ENCODE data around the gene DDX20.
"Not testable (repeated sequence)": the region's sequence is repeated elsewhere in the genome, so short reads cannot be mapped to it uniquely, and the experiment has no call there.

The DDX20 gene

GRCh38 chr1:111789666-111790316, 34.1 kb downstream of the DDX20 start:
- DNase-seq (ENCODE audit: low spot score) (no peak), FAIRE-seq (no peak)

GRCh38 chr1:111791776-111792175, 36.1 kb downstream of the DDX20 start:
- no peak for DNase-seq (ENCODE audit: low spot score)
- FAIRE-seq: no peak

GRCh38 chr1:111792249-111792648, 36.5 kb downstream of the DDX20 start:
- no peak for DNase-seq (ENCODE audit: low spot score)
- no peak for FAIRE-seq

GRCh38 chr1:111793923-111794322, 38.2 kb downstream of the DDX20 start:
- DNase-seq (ENCODE audit: low spot score): no peak
- no peak for FAIRE-seq

- FAIRE-seq (no peak), DNase-seq (ENCODE audit: low spot score) (no peak)
These were observed 39.7 kb downstream of the DDX20 start for GRCh38 chr1:111795401-111795800.

- DNase-seq (ENCODE audit: low spot score) (no peak), FAIRE-seq (no peak)
These were observed 42.9 kb downstream of the DDX20 start for GRCh38 chr1:111798580-111798979.

GRCh38 chr1:111799722-111800121, 44.0 kb downstream of the DDX20 start:
- FAIRE-seq; DNase-seq (ENCODE audit: low spot score): not testable (repeated sequence)

- DNase-seq (ENCODE audit: low spot score): no peak
- FAIRE-seq: no peak
These were observed 45.6 kb downstream of the DDX20 start for GRCh38 chr1:111801071-111801850.

GRCh38 chr1:111802110-111802509, 46.4 kb downstream of the DDX20 start:
- FAIRE-seq: no peak

GRCh38 chr1:111802984-111803383, 47.3 kb downstream of the DDX20 start:
- DNase-seq (ENCODE audit: low spot score) (no peak), FAIRE-seq (no peak)

More at GRCh38 chr1:111802110-111802509, 46.4 kb downstream of the DDX20 start:
- DNase-seq (ENCODE audit: low spot score): no peak

- no peak for DNase-seq (ENCODE audit: low spot score)
- no peak for FAIRE-seq
These were observed 48.2 kb downstream of the DDX20 start for GRCh38 chr1:111803951-111804350.

- no peak for FAIRE-seq
- DNase-seq (ENCODE audit: low spot score): no peak
These were observed 49.1 kb downstream of the DDX20 start for GRCh38 chr1:111804776-111805175.

GRCh38 chr1:111805251-111805650, 49.5 kb downstream of the DDX20 start:
- FAIRE-seq (no peak), DNase-seq (ENCODE audit: low spot score) (no peak)

- FAIRE-seq (no peak), DNase-seq (ENCODE audit: low spot score) (no peak)
These were observed 56.2 kb downstream of the DDX20 start for GRCh38 chr1:111811891-111812290.

- DNase-seq (ENCODE audit: low spot score): no peak
- no peak for FAIRE-seq
These were observed 56.6 kb downstream of the DDX20 start for GRCh38 chr1:111812306-111812705.

- FAIRE-seq: no peak
These were observed 58.0 kb downstream of the DDX20 start for GRCh38 chr1:111813440-111814304.

GRCh38 chr1:111814305-111814628, 58.6 kb downstream of the DDX20 start:
- no peak for FAIRE-seq
- DNase-seq (ENCODE audit: low spot score): no peak

More at GRCh38 chr1:111813440-111814304, 58.0 kb downstream of the DDX20 start:
- no peak for DNase-seq (ENCODE audit: low spot score)

- no peak for FAIRE-seq
- no peak for DNase-seq (ENCODE audit: low spot score)
These were observed 58.9 kb downstream of the DDX20 start for GRCh38 chr1:111814642-111815041.

Measured in RCC 7860 (cell line).